Glomerular endothelial cell (primary cell): Measurements from ENCODE around the gene CDH13. TPM values are rescaled to one million over a fixed set of nuclear protein-coding genes. Genes with fewer than 3 reads are reported as not detected.

Experiments
- DNase-seq: peaks from one replicate; pipeline ENCODE4 v3.0.0-alpha.2; 2011; ENCODE audit warnings: low read depth, low spot score; ENCODE audit errors: extremely low read depth
- total RNA-seq: library from RNA; depleted of rRNA; stranded (reverse); fragments of >200 nt; gene quantifications from 2 replicates; pipeline ENCODE4 v1.2.3, GENCODE V29; 2015

CDH13 gene
- total RNA-seq, 1 donor from 2014 or later: 111 TPM

DNA sequence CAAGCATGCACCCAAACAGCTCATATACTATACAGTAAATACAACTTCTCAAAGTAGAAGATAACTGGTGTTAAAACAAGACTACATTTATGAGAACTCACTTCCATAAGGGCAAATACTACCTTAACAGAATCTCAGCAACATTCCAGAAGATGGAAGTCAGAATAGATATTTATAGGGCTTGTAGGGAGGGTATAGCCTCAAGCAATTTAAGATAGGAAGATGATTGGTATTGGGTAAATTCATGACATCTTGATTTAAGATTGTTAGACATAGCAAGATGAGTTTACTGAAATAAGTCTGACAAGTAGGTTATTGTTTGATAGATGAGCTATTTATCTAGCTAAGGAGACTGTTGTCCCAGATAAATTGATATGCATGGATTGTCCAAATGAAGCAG lies 250.2 kb downstream of the CDH13 start:
- DNase-seq: no peak

DNA sequence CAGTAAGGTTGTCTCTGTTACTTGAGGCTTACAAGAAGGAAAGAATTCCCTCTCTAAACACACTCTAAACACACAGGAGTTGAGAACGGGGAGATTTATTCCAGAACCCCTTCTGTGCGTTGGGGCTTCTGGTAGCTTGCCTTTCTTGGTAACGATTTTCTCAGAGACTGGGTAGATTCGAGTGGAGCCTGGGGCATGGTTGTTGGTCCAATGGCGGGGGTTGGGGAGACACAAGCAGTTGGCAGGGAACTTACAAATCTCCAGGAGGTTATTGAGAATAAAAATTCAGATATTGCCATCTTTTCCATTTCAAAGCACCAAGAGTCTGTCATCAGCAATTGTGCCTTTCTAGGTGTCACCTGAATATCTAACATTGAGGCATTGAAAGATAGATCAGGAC lies 251.7 kb downstream of the CDH13 start:
- DNase-seq: no peak

DNA sequence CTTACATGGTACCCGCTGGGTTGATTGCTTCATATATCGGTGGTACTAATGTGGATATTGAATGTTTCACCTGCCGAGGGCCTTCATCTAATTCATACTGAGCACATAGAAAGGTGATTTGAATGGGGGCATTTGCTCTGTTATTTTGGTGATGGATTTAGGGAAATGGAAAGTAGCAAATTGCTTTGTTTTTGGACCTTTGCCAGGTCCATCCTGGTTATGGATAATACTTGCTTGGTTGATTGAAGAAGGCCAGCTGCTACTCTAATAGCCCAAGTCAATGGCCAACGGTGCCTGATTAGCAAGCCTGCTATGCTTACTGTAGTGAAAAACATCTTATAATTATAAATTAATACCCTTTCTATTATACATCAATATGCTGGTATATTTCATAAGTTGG lies 253.6 kb downstream of the CDH13 start:
- DNase-seq: no peak

DNA sequence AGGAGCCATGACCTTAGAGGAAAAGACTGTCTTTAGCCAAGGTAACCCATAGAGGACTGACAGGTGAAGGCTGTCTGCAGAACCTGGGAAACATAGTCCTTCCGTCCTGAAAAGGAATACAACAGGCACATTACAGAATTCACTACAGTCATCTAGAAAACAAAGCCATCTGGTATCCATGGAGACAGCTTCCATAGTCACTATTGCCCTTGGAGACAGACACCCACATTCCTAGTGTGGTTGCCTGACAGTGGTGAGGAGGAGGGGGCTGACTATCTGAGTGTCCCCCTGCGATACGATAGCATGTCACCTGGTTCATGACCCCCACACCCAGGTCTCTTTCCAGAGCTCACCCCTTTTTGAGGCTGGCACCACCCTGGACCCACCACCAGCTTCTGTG lies 254.7 kb downstream of the CDH13 start:
- no peak for DNase-seq

DNA sequence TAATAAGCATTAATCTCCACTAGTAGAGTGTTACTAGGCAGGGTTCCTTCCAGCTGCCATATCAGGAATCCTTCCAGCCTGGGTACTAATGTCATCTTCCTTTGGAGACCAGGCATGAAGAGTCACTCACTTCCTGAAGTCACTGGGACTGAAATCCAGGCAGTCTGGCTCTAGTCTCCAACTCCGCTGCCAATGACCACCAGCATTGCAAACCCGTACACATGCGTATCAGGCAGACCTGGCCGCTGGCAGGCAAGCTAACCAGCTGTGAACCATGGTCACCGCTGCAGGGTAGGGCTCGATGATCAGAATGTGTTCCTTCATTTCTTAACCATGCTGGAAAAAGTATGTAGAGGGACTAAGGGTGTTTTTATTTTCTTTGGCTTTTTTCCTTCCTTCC lies 255.5 kb downstream of the CDH13 start:
- DNase-seq: no peak

DNA sequence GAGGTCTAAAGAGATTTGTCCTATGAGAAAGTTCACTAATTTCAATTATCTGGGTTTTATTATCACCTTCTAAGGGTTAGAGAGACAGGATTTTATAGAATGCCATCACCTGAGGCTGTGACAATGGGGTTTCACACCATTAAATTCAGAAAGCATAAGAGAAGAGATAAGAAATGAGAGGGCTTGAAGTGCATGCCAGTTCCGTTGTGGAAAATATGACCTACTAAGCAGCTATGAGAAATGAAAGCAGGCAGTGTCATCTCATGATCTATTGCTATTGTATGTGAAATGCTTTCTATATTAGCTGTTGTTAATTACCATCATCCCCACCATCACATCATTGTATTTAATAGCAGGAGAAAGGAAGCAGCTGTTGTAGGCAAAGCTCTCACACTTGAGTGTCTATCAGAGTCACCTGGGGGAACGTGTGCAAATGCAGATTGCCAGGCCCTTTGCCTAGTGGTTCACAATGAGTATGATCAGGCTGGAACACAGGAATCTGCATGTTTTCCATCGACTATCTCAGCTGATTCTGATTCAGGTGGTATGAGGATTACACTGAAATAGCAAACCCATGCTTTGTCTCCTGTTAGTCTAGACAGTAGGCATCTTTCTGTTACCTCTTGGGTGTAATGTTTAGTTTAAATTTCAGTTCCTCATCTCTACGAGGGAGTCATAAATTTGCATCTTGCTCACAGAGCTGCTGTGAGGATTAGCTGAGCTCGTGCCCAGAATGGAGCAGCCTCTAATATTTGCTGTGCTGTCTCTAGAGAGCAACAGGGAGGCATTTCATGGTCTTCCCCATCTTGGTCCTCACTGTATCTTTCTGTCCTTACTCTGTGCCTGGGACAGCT lies 256.4 kb downstream of the CDH13 start:
- no peak for DNase-seq

DNA sequence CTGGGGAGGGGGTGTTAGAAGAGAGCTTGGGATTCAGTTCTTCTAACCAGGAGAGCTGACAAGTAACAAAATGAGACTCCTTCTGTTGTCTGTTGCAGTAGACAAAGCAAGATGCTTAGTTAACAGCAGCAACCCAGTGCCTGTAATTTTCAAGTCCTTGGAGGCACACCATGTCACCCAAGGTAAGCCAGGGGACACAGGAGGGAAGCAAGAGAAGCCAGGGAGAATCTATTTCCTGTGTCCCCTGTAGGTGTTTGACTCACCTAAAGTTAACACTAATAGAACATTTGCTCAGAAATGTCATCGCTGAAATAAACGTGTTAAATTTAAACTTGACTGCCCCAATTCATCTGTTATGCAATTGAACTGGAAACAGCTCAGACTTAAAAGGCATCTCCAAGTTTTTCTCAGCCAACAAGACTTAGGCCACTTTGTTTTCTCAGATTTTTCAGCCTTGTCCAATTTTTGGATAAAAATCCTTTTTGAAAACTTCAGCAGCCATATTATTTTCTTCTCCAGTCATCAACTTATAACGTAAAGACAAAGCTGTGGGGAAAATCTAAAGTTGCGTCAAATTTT lies 257.6 kb downstream of the CDH13 start:
- no peak for DNase-seq

DNA sequence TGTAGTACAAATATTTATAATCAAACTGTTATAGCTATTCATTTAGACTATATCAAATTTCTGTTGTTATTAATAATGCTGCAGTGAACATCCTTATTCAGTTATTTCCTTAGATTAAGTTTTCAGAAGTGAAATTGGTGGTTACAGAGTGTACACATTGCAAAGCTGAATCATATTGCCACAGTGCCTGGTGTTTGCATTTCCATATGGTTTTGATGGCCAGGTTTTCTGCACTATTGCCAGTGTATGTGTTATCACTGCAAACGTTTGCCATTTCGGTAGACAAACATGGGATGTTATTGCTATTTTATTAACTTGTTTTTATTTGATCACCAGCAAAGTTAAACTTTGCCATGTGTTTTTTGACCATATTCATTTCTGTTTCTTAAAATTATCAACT lies 259.4 kb downstream of the CDH13 start:
- DNase-seq: no peak

DNA sequence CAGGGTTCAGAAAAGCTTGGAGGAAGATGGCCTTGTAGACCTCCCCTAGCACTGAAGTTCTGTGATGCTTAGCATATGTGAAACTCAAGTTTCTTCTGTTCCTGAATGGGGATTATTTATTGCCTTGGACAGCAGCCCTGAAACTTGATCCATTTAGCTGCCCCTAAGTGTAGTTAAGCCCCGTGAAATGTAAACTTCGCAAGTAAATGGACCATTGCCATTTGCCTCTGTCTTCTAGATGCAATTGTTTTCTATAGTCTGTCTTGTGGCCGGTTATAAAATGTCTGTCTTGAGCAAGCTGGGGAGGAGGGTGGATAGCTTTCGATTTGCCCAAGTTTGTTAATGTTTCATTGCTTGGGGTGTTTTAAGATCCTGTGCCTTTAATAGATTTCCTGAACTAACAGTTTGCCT lies 261.8 kb downstream of the CDH13 start:
- DNase-seq: no peak

DNA sequence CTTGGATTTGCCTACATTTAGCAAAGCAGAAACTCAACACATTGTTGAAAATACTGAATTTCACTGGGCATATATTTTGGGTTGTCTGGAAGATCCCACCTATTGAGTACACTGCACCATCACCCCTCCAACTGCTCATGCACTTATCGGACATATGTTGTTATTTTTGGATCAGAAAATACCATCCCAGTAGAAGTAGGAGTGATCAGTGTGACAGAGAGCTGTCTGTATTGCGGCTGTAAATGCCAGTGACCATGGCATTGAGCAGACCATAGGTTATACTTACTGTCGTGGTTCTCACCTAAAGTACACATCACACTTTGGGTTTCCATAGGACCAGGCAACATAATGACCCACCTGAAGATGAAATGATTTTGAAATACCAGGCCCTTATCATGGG lies 264.7 kb downstream of the CDH13 start:
- DNase-seq: no peak

DNA sequence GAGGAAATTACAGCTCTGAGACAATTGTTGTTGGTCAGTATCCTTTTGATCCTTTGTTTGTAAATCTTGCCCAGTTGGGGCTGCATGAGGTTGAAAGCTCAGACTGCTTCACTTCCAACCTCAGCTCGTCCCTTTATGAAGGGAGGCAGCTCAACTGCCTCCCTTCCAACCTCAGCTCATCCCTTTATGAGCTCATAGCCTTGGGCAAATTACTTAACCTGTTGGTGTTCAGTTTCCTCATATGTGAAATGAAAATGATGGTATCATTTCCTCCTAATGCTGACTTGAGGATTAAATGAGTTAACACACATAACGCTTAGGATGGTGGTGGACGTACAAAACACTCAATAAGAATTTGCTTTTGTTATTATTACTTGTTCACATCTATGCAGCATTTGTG lies 265.1 kb downstream of the CDH13 start:
- no peak for DNase-seq

DNA sequence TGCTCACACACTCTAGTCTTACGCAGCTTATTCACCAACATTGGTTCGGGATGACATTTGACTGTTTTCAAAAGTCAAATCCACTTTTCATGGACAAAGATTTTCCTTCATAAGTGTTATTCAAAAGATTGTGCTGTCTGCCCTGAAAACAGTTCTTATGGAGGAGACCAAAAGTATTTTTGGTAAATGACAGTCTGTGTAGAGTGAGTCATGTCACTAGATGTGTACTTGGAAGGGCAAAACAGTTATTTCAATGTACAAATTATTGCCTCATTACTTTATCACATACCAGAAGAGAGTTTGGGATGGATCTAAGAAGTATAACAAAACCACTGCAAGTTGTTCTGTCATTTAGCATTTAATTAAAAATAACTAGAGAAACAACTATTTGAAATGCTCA lies 265.6 kb downstream of the CDH13 start:
- no peak for DNase-seq

DNA sequence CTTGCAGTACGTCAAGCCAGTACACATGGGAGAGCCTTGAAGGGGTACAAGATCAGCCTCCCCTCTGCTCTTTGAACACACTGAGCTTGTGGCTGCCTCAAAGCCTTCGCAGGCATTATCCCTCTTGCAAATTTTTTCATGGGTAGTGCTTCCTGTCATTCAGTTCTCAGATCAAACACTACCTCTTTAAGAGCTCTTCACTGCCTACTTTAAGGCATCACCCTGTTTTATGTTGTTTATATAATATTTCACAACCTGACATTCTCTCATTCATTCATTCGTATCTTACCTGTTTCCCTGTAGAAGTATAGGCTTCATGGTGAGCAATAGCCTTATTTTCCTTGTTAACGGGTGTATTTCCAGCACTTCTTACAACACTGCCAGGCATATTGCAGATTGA lies 269.1 kb downstream of the CDH13 start:
- DNase-seq: no peak

DNA sequence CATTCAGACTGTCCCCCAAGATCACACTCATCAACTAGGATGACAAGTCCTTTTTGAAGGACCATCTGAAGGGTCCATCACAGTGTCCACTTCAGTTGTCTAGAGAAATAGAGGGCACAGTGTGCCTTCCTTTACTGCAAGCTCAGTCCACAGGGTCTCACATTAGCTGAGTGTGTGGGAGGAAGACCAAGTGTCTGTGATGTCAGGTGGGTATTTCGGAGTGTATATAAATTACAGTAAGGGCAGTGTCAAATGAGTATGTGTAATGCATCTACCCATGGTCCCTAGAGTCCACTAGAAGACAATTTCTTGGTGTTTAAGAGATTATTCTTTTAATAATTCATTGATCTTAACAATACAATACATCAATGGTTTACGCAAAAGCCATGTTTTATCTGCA lies 272.2 kb downstream of the CDH13 start:
- DNase-seq: no peak

DNA sequence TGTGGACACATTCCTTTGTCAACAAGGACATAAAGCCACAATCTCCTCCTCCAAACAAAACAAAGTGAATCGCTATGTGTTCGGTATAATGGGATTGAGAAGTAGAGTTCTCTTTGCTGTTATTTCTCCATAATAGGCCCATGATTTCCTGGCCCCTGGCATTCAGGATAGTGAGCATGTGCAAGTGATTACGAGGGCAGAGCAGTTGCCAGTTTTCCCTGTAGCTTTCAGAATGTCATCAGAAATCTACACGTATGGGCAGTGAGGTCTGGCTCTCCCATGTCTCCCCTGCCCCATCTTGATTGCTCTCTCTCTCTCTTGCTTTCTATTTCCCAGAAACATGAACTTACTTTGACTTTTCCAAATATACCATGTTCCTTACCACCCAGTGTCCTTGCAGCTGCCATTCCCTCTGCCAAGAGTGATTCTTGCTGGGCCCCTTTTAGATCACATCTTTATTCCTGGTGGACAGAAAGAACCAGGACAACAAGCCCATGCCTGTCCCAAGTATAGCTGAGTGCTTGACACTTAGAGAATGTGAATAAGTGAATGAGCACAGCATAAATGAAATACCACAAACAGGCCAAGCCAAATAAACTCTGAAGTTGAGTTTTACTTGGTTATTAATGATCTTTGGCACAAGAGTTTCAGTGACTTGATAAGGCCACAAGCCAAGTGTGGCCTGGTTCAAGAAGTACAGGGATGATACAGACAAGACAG lies 273.1 kb downstream of the CDH13 start:
- no peak for DNase-seq

DNA sequence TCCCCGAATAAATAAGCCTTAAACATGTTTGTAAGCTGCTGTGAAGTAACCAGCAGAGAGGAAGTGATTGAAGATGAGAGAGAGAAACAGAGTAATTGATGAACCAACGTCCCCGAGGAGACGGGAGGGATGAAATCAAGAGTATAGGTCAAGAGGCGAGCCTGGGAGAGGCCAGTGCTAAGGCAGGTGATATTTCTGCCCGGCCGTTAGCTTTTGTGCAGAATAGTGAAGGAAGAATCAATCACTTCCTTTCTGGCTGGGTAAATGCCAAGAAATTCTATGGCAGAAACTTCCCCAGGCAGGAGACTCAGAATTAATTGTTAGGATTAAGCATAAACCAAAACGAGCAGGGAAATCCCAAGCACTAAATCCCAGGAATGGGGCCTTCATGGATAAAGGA lies 273.8 kb downstream of the CDH13 start:
- DNase-seq: no peak

DNA sequence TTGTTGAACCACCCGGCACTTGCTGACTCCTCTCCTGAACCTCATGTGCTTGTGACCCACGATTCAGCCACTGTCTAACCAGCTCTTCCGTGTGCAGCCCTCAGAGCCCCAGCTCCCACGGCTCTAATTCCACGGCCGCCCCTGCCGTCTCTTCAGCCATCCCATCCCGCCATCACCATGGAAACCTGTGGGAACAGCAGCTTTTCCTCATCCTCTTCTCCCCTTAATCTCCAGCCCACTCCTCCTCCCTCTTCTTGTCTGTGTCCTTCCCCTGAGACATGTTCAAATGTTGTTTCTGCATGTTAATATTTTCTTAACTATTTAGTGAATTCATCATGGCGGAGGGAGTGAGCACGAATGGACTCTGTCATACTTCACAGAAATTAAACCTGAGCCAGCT lies 285.2 kb downstream of the CDH13 start:
- no peak for DNase-seq

DNA sequence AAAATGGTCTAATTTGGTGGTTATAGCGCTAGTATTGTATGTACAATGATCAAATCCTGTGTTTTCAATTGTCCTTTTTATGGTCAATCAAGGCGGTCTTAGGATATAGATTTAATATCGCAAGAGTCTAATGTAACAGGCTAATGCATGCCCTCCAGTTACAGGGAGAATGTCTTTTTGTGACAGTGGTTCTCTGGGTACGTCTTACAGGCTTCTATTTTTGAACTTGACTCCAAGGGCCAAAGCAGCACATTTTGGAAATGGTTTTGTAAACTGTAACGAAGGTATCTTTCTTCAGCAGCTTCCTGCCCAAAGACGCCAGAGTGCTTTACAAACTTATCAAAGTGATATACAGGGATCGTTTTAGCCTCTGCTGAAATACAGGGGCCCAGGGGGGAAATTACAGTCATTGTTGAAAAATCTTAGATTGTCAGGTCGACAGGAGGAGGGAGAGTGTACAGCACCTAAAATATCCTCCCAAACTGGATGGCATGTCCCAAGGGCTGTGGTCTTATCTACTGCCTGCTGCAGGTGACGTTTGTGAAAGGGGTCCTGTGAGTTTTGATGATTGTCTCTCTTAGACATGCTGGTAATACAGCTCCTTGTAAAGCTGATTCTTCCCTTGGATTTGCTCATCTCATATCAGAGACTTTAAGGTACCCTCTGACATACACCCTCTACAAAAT lies 288.5 kb downstream of the CDH13 start:
- no peak for DNase-seq

DNA sequence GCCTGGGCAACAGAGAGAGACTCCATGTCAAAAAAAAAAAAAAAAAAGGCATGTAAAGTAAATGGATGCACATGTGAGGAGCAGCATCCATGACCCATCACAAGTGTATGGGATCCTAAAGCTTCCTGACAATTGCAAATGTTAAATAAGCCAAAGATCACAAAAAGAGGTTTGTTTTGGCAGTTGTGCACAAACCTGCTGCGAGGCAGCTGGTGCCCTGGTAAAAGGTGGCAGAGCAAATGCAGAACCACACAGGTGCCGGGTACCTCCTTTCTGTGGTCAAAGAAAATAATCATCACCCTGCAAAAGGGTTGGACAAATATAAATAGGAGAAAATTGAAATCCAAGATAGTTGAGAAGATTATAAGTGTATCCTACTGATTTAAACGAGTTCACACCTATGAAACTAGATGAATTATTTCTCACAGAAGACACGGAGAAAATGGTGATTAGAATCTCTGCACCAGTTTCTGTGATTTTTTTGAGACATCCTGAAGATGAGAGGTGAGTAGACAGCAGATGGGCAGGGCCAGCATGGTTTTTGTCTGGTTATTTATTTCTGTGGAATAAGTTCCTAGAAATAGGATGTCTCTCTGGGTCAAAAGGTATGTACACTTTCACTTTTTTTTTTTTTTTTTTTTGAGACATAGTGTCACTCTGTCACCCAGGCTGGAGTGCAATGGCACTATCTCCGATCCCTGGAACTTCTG lies 291.3 kb downstream of the CDH13 start:
- no peak for DNase-seq

DNA sequence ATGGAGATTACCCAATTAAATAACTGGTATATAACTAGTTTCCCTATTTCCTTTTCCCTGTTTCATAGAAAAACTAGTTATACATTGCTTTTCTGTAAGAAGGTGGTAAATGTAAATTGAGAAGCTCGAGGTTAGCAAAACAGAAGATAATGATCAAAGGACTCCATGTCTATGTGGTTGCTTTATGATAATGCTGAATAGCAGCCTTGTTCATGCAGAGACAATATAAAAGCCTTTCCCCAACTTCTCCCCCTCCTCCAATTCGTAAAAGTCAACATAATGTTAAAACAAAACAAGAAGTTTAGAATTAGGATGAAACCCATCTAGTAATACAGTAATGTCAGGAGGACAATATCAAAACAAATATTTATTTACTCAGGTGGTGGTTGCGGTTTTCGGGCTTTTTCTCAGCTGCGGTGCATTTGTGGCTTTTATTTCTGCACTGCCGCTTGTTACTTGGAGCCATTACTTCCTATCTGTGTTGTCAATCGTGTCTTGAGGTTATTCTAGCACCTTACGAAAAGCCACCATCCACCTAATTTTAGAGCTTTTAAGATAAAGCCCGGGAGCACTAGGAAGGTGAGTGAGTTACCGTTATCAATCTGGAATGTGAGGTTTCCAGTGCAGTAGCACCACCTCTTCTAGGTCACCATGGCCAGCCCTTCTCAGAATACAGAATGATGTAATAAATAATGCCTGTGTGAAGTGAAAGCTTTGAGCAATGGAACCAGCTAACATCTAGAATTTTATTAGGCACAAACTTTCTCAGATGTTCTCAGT lies 297.5 kb downstream of the CDH13 start:
- DNase-seq: no peak
